Neutrophil (primary cell): Measurements from ENCODE around the gene TENM4.

Source experiments
- H3K27ac ChIP-seq: fragments of 200-600 bp; sonication (generic); 2 replicates; pipeline ENCODE4 v1.5.1; 2016; ENCODE audit warnings: mild to moderate bottlenecking, moderate library complexity
- H3K27me3 ChIP-seq: fragments of 200-600 bp; sonication (generic); 2 replicates; pipeline ENCODE4 v1.6.0; 2016; ENCODE audit warnings: mild to moderate bottlenecking
- H3K36me3 ChIP-seq: fragments of 200-600 bp; sonication (generic); 2 replicates; pipeline ENCODE4 v1.5.1; 2017
- H3K4me1 ChIP-seq, 2 experiments: fragments of 200-600 bp in 1 of 2; sonication (generic) in 1 of 2; 1 replicate in 1 of 2; 2 replicates in 1 of 2; pipeline versions ENCODE4 v1.5.1 to v1.6.1; 2013 to 2016; ENCODE audit warnings: low read depth in 1 of 2, low read length in 1 of 2, mild to moderate bottlenecking in 1 of 2, moderate library complexity in 1 of 2; ENCODE audit not compliant: control insufficient read depth in 1 of 2, insufficient read depth in 1 of 2
- H3K4me3 ChIP-seq, 2 experiments: fragments of 200-600 bp in 1 of 2; sonication (generic) in 1 of 2; 1 replicate in 1 of 2; 2 replicates in 1 of 2; pipeline ENCODE4 v1.5.1; 2013 to 2016; ENCODE audit warnings: low read depth in 1 of 2, low read length in 1 of 2, mild to moderate bottlenecking in 1 of 2, moderate library complexity in 1 of 2
- H3K9me3 ChIP-seq: fragments of 200-600 bp; sonication (generic); 2 replicates; pipeline ENCODE4 v1.5.1; 2016
- TF ChIP-seq, protein P1 (sequence below): fragments of 200-600 bp; sonication (generic); IDR thresholded peaks from 2 replicates; pipeline ENCODE4 v1.5.1; 2016; ENCODE audit warnings: antibody characterized with exemption

The TENM4 gene

DNA sequence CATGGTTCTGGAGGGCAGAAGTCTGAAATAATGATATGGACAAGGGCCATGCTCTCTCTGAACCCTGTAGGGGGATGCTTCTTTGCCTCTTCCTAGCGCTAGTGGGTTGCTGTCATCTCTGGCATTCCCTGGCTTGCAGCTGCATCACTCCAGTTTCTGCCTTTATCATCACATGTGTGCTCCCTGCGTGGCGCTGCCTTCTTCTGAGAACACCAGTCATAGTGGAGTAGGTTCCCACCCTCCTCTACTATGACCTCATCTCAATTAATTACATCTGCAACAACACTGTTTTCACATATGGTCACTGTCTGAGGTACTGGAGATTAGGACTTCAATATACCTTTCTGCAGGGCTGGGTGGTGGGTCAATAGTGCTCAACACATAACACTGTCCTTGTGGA lies 463.8 kb downstream of the TENM4 start:
- Histone ChIP-seq H3K4me3 (no peak overlapping the region), H3K9me3 (no peaks in the 10 kb centered on the region), H3K27me3 (peaks cover 4% of the 10 kb centered on the region), H3K36me3 (no peaks in the 10 kb centered on the region), H3K4me1 (no peaks in the 10 kb centered on the region), H3K27ac (no peak overlapping the region)
- TF ChIP-seq, protein P1, sequence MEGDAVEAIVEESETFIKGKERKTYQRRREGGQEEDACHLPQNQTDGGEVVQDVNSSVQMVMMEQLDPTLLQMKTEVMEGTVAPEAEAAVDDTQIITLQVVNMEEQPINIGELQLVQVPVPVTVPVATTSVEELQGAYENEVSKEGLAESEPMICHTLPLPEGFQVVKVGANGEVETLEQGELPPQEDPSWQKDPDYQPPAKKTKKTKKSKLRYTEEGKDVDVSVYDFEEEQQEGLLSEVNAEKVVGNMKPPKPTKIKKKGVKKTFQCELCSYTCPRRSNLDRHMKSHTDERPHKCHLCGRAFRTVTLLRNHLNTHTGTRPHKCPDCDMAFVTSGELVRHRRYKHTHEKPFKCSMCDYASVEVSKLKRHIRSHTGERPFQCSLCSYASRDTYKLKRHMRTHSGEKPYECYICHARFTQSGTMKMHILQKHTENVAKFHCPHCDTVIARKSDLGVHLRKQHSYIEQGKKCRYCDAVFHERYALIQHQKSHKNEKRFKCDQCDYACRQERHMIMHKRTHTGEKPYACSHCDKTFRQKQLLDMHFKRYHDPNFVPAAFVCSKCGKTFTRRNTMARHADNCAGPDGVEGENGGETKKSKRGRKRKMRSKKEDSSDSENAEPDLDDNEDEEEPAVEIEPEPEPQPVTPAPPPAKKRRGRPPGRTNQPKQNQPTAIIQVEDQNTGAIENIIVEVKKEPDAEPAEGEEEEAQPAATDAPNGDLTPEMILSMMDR = no peak

GRCh38 chr11:78975081-78975480 lies 465.7 kb downstream of the TENM4 start:
- Histone ChIP-seq H3K4me1 (no peaks in the 10 kb centered on the region), H3K36me3 (no peaks in the 10 kb centered on the region), H3K27me3 (peaks cover 10% of the 10 kb centered on the region), H3K4me3 (no peak overlapping the region), H3K27ac (no peak overlapping the region), H3K9me3 (no peaks in the 10 kb centered on the region)
- TF ChIP-seq, protein P1 = no peak

DNA sequence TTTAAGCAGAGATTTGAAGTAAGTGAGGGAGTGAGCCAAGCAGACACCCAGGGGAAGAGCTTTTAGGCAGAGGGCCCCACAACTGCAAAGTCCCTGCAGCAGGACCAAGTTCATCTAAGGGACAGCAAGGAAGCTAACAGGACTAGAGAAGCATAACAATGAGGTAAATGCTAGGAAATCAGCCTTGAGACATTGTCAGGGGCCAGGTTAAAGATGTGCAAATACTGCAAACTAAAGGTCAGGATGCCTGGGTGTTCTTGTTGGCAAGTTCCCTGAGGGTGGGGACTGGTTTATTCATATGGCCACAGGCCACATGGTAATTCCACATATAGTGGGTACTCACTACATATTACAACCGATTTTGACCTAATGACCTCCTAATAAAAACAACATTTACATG lies 467.0 kb downstream of the TENM4 start:
- H3K27ac ChIP-seq = no peak overlapping the region
- TF ChIP-seq, protein P1 = no peak

GRCh38 chr11:78972590-78972989 lies 468.2 kb downstream of the TENM4 start:
- Histone ChIP-seq H3K9me3 (no peaks in the 10 kb centered on the region), H3K4me3 (no peak overlapping the region), H3K4me1 (no peaks in the 10 kb centered on the region), H3K27ac (no peak overlapping the region), H3K27me3 (peaks cover 15% of the 10 kb centered on the region), H3K36me3 (no peaks in the 10 kb centered on the region)
- TF ChIP-seq, protein P1 = no peak

More for the DNA sequence above, 467.0 kb downstream of the TENM4 start:
- no peaks in the 10 kb centered on the region for H3K36me3 ChIP-seq
- no peaks in the 10 kb centered on the region for H3K9me3 ChIP-seq
- no peaks in the 10 kb centered on the region for H3K4me1 ChIP-seq
- H3K27me3 ChIP-seq = peaks cover 11% of the 10 kb centered on the region
- no peak overlapping the region for H3K4me3 ChIP-seq

DNA sequence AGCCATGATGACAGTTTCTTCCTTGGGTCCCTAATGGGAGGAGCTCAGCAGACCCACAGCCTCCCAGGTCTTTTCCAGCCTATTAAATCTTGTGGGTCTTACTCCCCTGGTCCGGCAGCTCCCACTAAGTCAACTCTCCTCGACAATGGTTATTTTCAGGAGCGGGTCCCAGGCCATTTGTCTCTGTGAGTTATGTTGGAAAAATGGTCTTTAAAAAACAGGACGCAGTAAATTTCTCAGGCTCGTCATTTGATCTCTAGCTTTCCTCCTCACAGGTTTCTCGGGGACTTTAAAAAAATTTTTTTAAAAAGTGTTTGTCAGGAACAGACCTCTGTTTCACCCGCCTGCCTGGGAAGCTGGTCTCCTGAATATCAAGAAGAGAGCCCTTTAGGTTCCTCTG lies 468.7 kb downstream of the TENM4 start:
- Histone ChIP-seq H3K36me3 (no peaks in the 10 kb centered on the region), H3K4me3 (no peak overlapping the region), H3K27me3 (peaks cover 20% of the 10 kb centered on the region), H3K27ac (no peak overlapping the region), H3K4me1 (no peaks in the 10 kb centered on the region), H3K9me3 (no peaks in the 10 kb centered on the region)
- TF ChIP-seq, protein P1 = no peak

GRCh38 chr11:78967811-78968210 lies 473.0 kb downstream of the TENM4 start:
- Histone ChIP-seq H3K27ac (no peak overlapping the region), H3K36me3 (no peaks in the 10 kb centered on the region), H3K9me3 (no peaks in the 10 kb centered on the region), H3K4me1 (no peaks in the 10 kb centered on the region), H3K27me3 (peaks cover 60% of the 10 kb centered on the region), H3K4me3 (no peak overlapping the region)
- TF ChIP-seq, protein P1 = no peak
